PC-3 (cell line): Measurements from ENCODE around the gene PLA2G2D.

ENCODE experiments used
- CTCF ChIP-seq: fragments of 300-600 bp; sonication (generic); conservative IDR thresholded peaks from 2 replicates; pipeline ENCODE4 v1.5.1; 2017; ENCODE audit warnings: antibody characterized with exemption, low read depth, mild to moderate bottlenecking, low read length
- EZH2 ChIP-seq: fragments of 300-600 bp; sonication (generic); IDR thresholded peaks from one replicate; pipeline ENCODE4 v1.6.1; 2017; ENCODE audit warnings: antibody characterized with exemption, mild to moderate bottlenecking, low read length; ENCODE audit not compliant: unreplicated experiment
- EZH2phosphoT487 ChIP-seq: fragments of 300-600 bp; sonication (generic); IDR thresholded peaks from 2 replicates; pipeline ENCODE4 v1.6.1; 2018; ENCODE audit warnings: mild to moderate bottlenecking, antibody characterized with exemption, low read length, borderline replicate concordance

GRCh38 chr1:20150326-20150705 lies 31.0 kb upstream of the PLA2G2D start:
- TF ChIP-seq CTCF (no peak), EZH2 (no peak), EZH2phosphoT487 (no peak)
